Stomach (tissue), 9 donors: ENCODE measurements around the gene RNASEH2B. TPM values are rescaled to one million over a fixed set of nuclear protein-coding genes. Genes with fewer than 3 reads are reported as not detected.

Source experiments
- DNase-seq, 2 donors: peaks; one replicate each; pipeline versions ENCODE4 v3.0.0 to v3.0.0-alpha.2; 2013 to 2019
- H3K27ac ChIP-seq, 5 donors: fragments of 200-600 bp in 4 of 5; sonication (generic) in 4 of 5; one replicate each; pipeline ENCODE4 v1.5.1; 2013 to 2019; ENCODE audit warnings: mild to moderate bottlenecking in 1 of 5, moderate library complexity in 1 of 5
- H3K27me3 ChIP-seq, 3 donors: fragments of 200-600 bp; sonication (generic); one replicate each; pipeline ENCODE4 v1.5.1; 2017 to 2019; ENCODE audit warnings: mixed run types in 1 of 3
- H3K36me3 ChIP-seq, 4 donors: fragments of 200-600 bp; sonication (generic); 1 replicate in 3 of 4; 2 replicates in 1 of 4; pipeline ENCODE4 v1.5.1; 2016 to 2019
- H3K4me1 ChIP-seq, 4 donors: fragments of 200-600 bp; sonication (generic); one replicate each; pipeline ENCODE4 v1.5.1; 2016 to 2019
- H3K4me3 ChIP-seq, 4 donors: fragments of 200-600 bp; sonication (generic) in 3 of 4; one replicate each; pipeline ENCODE4 v1.5.1; 2016 to 2019; ENCODE audit warnings: mild to moderate bottlenecking in 1 of 4
- H3K9me3 ChIP-seq, 4 donors: fragments of 200-600 bp; sonication (generic); one replicate each; pipeline ENCODE4 v1.5.1; 2016 to 2019
- EP300 ChIP-seq: sonication (generic); formaldehyde crosslinking; IDR thresholded peaks from one replicate; pipeline ENCODE4 v1.6.1; 2017; ENCODE audit warnings: antibody characterized with exemption
- POLR2A ChIP-seq, 4 donors: fragments of 450-650 bp; IDR thresholded peaks; one replicate each; pipeline ENCODE4 v1.6.1; 2016; ENCODE audit warnings: antibody characterized with exemption in 4 of 4, control low read depth in 2 of 4, mild to moderate bottlenecking in 1 of 4, moderate library complexity in 1 of 4
- POLR2AphosphoS5 ChIP-seq, 3 donors: sonication (generic); formaldehyde crosslinking; IDR thresholded peaks; one replicate each; pipeline ENCODE4 v1.6.1; 2016; ENCODE audit warnings: antibody characterized with exemption in 3 of 3
- WGBS, 5 donors: extraction: QIAGEN DNeasy Blood & Tissue Kit in 3 of 5; methylation state at CpG; one replicate each; pipeline versions ENCODE4 v1.1.5 to v1.1.7; 2013 to 2018; 5-methylcytosine and 5-hydroxymethylcytosine counted together
- intact Hi-C: fragments of 100-400 bp; cut with DNase I; formaldehyde crosslinking; loops from one replicate; pipeline ENCODE4 v1.15.1; 2023; ENCODE audit warnings: low total_unique reads
- polyA plus RNA-seq, 3 donors: library from polyadenylated mRNA; stranded (reverse); fragments of 200-250 nt; gene quantifications; one replicate each; pipeline ENCODE4 v1.2.3, GENCODE V29; 2013
- total RNA-seq, 5 donors: library from RNA; depleted of rRNA; stranded (reverse); fragments of >200 nt; gene quantifications; one replicate each; pipeline versions ENCODE4 v1.1.0 to v1.2.3, GENCODE V29; 2014 to 2016
- TF ChIP-seq, protein P1 (sequence below), 7 experiments: fragments of 450-650 bp in 4 of 7; fragments of 200-600 bp in 3 of 7; sonication (generic) in 3 of 7; IDR thresholded peaks; one replicate each; pipeline ENCODE4 v1.5.1; 2016 to 2019; ENCODE audit warnings: antibody characterized with exemption in 7 of 7, control low read depth in 2 of 7, mild to moderate bottlenecking in 1 of 7
- donor health status: healthy with polysubstance abuse.
- donor health status: Bipolar disorder and iron deficiency.
- donor health status: healthy.

The RNASEH2B gene
- total and polyA plus RNA-seq, 8 donors, result 43.2 to 106 (median 51.4) TPM

DNA sequence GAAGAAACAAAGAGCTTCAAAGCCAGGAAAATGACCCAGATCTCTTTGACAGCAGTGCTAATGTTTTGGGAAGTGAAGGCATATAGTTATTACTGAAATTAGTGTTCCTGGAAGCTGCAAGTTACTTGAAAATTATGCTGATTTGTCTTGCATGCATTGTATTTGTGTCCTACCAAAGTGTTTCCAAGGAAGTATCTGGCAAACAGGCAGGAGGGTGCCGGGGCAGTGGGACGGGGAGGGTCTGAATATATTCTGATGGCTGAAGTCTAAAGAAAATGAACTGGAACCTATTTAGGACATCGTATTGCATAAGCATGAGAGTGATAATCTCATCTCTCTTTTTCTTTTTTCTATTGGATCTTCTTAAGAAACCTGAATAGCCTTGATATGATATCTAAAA lies 9.0 kb downstream of the RNASEH2B start:
- Histone ChIP-seq H3K4me1 (peaks cover 14 to 58% (median 34%) of the 10 kb centered on the region in 4 donors), H3K27me3 (no peaks in the 10 kb centered on the region), H3K36me3 (peaks cover 0 to 8% (median 2%) of the 10 kb centered on the region in 4 donors), H3K4me3 (no peak overlapping the region), H3K27ac (no peak overlapping the region), H3K9me3 (peaks cover 0 to 22% (median 14%) of the 10 kb centered on the region in 4 donors)
- no peak for TF ChIP-seq EP300
- TF ChIP-seq POLR2AphosphoS5 (IDR thresholded peaks at IDR 0.05), result no peak
- TF ChIP-seq, protein P1, sequence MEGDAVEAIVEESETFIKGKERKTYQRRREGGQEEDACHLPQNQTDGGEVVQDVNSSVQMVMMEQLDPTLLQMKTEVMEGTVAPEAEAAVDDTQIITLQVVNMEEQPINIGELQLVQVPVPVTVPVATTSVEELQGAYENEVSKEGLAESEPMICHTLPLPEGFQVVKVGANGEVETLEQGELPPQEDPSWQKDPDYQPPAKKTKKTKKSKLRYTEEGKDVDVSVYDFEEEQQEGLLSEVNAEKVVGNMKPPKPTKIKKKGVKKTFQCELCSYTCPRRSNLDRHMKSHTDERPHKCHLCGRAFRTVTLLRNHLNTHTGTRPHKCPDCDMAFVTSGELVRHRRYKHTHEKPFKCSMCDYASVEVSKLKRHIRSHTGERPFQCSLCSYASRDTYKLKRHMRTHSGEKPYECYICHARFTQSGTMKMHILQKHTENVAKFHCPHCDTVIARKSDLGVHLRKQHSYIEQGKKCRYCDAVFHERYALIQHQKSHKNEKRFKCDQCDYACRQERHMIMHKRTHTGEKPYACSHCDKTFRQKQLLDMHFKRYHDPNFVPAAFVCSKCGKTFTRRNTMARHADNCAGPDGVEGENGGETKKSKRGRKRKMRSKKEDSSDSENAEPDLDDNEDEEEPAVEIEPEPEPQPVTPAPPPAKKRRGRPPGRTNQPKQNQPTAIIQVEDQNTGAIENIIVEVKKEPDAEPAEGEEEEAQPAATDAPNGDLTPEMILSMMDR (IDR thresholded peaks at IDR 0.05), result no peak
- no peak for DNase-seq
- intact Hi-C loops, result no loop called here
- 67 to 87% (median 78%) methylated on average over 3 of the region's 3 CpGs for WGBS, 5 donors

DNA sequence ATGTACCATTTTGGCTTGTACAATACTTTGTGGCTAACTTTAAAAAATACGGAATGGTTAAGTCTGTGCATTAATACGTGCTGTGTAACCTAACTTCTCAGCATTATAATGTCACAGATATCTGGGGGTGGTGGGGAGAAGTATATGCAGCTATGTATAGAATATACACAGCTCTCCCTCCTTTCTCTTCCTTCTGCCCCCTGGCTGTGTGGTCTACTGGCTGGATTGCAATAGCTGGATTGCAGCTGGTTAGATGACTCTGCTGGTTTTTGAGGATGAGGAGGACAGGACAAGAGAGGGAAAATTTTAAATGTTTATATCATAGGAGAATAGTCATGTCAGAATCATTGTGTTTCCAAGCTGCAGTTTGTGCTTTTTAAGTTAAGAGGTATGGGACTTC lies 9.7 kb downstream of the RNASEH2B start:
- no peak for DNase-seq
- H3K4me3 ChIP-seq, result no peak overlapping the region
- H3K36me3 ChIP-seq, result peaks cover 0 to 8% (median 2%) of the 10 kb centered on the region in 4 donors
- H3K27ac ChIP-seq, result no peak overlapping the region
- WGBS, 5 donors, result 69 to 91% (median 89%) methylated on average over 2 of the region's 2 CpGs
- peaks cover 0 to 29% (median 20%) of the 10 kb centered on the region in 4 donors for H3K9me3 ChIP-seq
- TF ChIP-seq POLR2AphosphoS5 (IDR thresholded peaks at IDR 0.05) (no peak), EP300 (no peak), POLR2A (IDR thresholded peaks at IDR 0.05) (no peak)
- TF ChIP-seq, protein P1 (IDR thresholded peaks at IDR 0.05), result no peak
- peaks cover 14 to 55% (median 33%) of the 10 kb centered on the region in 4 donors for H3K4me1 ChIP-seq
- intact Hi-C loops, result no loop called here
- no peaks in the 10 kb centered on the region for H3K27me3 ChIP-seq

DNA sequence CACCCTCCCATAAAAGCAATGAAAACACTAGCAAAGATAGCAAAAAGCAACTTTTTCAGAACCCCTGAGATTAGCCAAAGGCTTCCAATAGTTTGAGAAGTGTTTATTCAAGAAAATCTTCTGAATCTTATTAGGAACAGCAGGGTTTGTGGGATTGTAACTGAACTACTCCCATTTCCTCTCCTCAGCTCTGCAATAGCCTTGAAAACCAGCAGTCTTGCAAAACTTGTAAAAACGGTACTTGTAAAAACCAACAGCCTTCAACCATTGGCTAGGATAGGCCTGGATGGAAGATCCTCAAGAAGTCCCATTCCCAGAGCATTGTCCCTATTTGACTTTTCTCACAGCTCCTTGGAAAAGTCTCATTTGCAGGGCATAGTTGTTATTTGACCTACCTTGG lies 12.1 kb downstream of the RNASEH2B start:
- Histone ChIP-seq H3K4me1 (peaks cover 5 to 34% (median 17%) of the 10 kb centered on the region in 4 donors), H3K9me3 (peaks cover 0 to 42% (median 26%) of the 10 kb centered on the region in 4 donors), H3K36me3 (peaks cover 0 to 8% (median 2%) of the 10 kb centered on the region in 4 donors), H3K27me3 (no peaks in the 10 kb centered on the region), H3K27ac (no peak overlapping the region), H3K4me3 (no peak overlapping the region)
- no peak for DNase-seq
- no peak for TF ChIP-seq POLR2A (IDR thresholded peaks at IDR 0.05)
- TF ChIP-seq POLR2AphosphoS5 (IDR thresholded peaks at IDR 0.05), result no peak
- TF ChIP-seq, protein P1 (IDR thresholded peaks at IDR 0.05), result no peak
- no peak for TF ChIP-seq EP300
- WGBS, 5 donors, result 67 to 100% (median 92%) methylated on average over 1 of the region's 1 CpG
- intact Hi-C loops, result no loop called here

DNA sequence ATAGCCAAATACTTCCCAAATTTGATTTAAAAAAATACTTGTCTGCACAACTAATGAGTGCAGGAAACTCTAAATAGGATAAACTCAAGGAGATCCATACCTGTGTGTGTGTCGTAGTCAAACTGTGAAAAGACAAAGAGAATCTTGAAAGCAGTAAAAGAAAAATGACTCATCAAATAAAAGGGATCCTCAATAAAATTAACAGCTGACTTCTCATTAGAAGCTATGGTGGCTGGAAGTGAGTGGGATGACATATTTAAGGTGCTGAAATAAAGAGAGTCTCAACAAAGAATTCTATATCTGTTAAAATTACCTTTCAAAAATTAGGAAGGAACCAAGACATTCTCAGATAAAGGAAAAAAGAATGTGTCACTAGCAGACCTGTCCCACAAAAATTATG lies 13.7 kb downstream of the RNASEH2B start:
- H3K27ac ChIP-seq, result no peak overlapping the region
- H3K4me1 ChIP-seq, result peaks cover 0 to 18% (median 6%) of the 10 kb centered on the region in 4 donors
- H3K27me3 ChIP-seq, result no peaks in the 10 kb centered on the region
- no peak overlapping the region for H3K4me3 ChIP-seq
- intact Hi-C loops, result no loop called here
- DNase-seq, result no peak
- H3K9me3 ChIP-seq, result peaks cover 0 to 42% (median 26%) of the 10 kb centered on the region in 4 donors
- 95 to 100% (median 98%) methylated on average over 1 of the region's 1 CpG for WGBS, 5 donors
- TF ChIP-seq, protein P1 (IDR thresholded peaks at IDR 0.05), result no peak
- no peak for TF ChIP-seq POLR2AphosphoS5 (IDR thresholded peaks at IDR 0.05)
- no peak for TF ChIP-seq EP300
- no peak for TF ChIP-seq POLR2A (IDR thresholded peaks at IDR 0.05)
- H3K36me3 ChIP-seq, result peaks cover 0 to 8% (median 2%) of the 10 kb centered on the region in 4 donors
